GM12872 (cell line): ENCODE measurements around the gene FOXP3.

Source experiments
- TF ChIP-seq, protein P1 (sequence below): IDR thresholded peaks from 3 replicates; pipeline ENCODE4 v1.5.1; 2011; ENCODE audit warnings: low read depth, mild to moderate bottlenecking, low read length, moderate library complexity; ENCODE audit not compliant: insufficient read depth

FOXP3 gene

DNA sequence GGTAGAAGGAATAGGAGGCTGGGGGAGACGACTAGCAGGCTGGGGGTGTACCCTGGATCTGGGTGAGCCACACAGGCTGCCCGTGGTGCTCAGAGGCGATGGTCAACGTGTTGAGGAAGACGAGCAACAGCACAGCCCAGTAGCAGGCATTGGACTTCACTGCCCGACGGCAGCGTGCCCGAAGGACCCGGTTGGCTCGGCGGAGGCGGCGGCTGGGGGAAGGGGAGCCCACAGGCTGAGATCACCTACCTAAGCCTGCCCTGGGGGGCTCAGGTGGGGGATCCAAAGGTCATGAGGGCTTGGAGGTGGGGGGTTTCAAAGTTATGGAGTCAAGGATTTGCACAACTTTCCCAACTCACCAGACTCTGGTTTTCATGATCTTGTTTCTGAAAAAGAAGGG is 38.7 kb downstream of the FOXP3 start:
- TF ChIP-seq, protein P1, sequence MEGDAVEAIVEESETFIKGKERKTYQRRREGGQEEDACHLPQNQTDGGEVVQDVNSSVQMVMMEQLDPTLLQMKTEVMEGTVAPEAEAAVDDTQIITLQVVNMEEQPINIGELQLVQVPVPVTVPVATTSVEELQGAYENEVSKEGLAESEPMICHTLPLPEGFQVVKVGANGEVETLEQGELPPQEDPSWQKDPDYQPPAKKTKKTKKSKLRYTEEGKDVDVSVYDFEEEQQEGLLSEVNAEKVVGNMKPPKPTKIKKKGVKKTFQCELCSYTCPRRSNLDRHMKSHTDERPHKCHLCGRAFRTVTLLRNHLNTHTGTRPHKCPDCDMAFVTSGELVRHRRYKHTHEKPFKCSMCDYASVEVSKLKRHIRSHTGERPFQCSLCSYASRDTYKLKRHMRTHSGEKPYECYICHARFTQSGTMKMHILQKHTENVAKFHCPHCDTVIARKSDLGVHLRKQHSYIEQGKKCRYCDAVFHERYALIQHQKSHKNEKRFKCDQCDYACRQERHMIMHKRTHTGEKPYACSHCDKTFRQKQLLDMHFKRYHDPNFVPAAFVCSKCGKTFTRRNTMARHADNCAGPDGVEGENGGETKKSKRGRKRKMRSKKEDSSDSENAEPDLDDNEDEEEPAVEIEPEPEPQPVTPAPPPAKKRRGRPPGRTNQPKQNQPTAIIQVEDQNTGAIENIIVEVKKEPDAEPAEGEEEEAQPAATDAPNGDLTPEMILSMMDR: no peak

DNA sequence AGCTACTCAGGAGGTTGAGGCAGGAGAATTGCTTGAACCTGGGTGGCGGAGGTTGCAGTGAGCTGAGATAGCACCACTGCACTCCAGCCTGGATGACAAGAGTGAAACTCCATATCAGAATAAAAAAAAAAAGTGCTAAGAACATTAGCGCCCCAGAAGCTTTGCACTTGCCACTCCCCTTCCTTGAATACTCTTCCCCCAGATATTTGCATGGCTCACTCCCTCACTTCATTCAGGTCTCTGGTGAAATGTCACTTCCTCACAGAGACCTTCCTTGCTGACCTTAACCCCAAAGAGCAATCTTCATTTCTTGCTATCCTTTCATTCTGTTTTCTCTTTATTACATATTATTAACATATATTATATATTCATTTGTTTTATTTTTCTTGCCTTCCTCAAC is 42.6 kb downstream of the FOXP3 start:
- TF ChIP-seq, protein P1: no peak

DNA sequence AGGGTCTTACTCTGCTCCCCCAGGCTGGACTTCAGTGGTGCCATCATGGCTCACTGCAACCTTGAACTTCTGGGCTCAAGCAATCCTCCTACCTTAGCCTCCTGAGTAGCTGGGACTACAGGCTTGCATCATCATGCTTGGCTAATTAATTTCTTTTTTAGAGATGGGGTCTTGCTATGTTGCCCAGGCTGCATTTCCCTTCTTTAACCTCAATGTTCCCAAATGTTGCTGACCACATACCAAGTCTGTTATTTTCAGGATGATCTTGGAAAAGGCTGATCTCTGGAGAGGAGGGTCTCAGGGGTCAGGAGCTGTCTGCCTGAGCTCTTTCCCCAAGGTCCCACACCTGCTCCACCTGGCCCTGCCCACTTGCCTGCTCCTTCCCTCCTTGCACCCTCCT is 44.4 kb downstream of the FOXP3 start:
- TF ChIP-seq, protein P1: no peak

DNA sequence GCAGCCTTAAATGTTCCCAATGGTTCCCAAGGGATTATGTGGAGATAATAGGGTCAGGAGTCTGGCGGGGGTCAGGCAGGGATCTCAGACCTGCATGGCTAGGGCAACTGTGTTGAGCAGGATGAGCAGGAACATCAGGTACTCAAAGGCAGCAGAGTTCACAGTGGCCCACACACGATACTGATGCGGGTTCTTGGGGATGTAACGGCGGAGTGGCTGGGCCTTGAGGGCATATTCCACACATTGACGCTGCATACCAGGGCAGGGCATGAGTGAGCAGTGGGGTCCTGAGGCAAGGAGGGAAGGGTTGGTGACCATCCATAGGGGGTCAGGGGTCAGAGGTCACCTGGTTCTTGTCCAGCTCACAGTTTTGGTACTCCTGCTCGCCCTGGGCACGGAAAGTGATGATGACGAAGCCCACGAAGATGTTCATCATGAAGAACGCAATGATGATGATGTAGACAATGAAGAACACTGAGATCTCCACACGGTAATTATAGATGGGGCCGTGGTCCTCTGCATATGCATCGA is 49.4 kb downstream of the FOXP3 start:
- TF ChIP-seq, protein P1: no peak

DNA sequence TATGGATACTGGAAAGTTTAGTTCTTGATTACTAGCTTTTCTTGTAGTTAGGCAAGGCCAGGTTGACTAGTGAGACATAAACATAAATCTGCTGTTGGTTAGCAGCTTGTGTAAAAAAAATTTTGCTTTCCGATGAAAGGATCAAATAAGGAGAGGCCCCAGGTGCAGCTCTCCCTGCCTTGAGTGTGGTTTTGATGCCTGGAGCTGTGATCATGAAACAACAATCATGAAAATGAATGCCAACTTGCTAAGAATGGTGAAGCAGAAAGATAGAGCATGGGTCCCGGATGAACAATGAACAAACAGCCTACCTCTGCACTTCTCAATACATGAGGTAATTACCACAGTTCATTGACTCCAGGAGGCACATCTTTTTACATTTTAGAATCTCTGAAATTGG is 50.1 kb downstream of the FOXP3 start:
- TF ChIP-seq, protein P1: no peak

DNA sequence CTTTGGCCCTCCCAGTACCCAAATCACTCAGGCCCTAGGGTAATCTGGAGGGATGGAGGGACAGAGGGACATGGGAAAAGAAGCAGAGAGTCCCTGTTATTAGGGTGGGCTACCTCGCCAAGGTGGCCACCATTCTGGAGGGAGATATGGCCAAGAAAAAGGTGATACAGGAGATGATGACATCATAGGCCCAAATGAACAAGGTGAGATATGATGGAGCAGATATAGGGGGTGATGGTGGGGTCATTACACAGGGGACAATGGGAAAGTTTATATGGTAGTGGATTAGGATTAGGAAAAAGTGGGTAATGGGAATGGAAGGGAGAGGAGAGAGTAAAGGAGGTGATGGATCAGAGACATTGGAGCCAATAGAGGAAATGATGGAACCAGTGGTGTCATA is 51.6 kb downstream of the FOXP3 start:
- TF ChIP-seq, protein P1: no peak

DNA sequence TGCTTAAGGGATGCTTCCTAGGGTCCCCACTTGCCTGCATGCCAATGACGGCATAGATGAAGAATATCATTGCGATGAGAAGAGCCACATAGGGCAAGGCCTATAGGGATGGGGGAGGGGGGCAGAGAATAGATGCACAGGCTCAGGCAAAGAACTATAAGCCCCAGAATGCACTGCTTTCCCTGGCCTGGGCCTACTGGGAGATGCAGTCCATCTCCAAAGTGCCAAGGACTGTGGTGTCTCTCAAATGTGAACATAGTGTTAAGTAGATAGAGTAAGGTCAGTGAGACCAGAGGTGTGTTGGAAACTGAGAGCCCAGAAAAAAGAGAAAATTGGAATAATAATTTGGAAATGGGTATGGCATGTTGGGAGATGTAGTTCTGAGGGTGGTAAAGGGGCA is 52.3 kb downstream of the FOXP3 start:
- TF ChIP-seq, protein P1: no peak
